GM03348 (cell line): ENCODE results near the gene NPHP4.

ENCODE experiments used
- DNase-seq: peaks from one replicate; pipeline ENCODE4 v3.0.0; 2012; ENCODE audit warnings: low spot score

NPHP4 gene

DNA sequence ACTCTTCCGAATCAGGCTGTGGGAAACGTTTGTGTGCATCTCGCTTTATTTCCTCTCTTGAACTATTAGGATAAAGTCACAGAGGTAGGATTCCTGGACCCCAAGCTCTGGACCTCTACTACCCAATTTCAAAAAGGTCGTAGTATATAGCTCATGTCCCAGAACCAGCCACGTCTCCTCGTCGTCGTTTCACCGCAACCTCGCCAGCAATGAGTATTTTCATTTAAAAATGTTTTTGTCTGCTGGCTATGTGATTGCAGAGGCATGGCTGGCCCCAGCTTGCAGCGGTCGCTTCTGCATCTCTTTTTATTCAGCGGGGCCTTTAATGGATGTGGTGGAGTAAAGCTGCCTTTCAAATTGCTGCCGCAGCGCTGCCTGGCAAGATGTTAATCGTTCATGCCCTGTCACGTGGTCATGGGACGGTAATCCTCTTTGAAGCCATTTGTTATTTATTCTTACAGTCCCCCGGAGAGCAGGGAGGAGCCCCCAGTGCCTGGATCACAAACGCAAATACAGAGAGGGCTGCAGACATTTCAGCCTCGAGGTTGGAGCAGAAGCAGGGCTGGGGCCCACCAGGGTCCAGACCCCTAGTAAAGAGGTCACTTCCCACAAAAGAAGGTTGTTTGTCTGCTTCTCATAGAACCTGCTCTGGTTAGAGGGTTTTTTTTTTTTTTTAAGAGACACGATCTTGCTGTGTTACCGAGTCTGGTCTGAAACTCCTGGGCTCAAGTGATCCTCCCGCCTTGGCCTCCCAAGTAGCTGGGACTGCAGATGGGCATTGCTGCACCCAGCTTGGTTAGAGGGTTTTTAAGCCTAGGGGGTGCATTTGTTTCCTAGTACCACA, 11.6 kb upstream of the NPHP4 start:
- DNase-seq: no peak

DNA sequence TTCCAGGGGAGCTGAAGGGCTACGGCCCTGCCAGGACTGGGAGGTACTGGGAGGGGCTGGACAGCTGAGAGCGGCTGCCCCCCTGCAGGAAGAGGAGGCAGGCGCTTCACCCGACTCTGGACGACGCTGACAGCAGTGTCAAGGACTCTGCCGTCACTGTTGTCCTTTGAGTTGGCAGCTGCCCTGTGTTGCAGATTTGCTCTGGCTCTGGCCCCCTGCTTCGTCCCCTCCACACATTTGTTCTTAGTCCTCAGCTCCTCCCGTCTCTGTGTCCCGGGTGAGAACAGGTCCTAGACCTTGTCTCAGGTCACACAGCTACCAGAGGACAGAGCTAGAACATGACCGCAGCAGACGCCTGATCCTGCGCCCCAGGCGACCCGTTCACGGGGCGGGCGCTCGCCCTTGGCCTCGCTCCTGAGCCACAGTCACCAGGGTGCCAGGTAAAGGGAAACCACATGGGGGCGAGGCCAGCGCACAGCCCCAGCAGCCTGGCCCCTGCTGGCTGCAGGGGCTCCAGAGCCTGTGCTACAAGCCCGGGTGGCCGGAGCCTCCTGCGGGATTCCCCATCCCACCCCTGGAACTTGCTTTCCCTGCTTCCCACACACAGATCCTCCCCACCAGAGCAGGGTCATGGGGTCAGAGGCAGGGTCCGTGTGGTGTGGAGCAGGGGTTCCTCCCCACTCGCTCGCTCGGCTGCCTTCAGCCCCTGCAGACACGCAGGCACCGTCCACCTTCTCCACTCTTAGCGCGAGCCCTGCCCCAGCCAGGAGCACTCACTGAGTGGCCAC, 10.7 kb upstream of the NPHP4 start:
- no peak for DNase-seq

DNA sequence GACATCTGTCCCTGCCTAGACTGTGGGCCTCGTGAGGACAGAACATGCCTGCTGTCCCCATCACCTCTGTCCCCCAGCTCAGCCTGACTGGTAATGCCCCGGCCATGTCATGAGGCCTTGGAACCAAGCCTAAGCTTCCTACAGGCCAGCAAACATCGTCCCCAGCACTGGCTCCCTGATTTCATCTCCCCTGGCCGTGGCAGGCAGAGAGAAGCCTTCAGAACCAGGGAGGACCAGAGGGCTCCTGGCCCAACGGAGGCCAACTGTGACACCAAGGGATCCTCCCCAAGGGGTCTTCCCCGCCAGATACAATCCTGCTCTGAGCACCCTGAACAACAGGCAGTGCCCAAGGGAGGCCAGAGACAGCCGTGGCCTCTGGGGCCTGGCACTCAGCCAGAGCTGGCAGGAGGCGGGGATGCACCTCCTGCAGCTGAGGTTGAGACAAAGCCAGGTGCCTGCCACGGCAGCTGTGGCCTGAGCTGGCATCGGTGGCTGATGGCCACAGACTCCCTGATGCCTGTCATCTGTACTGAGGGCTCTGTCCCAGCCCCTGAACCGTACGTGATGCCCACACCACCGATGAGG, 9.9 kb upstream of the NPHP4 start:
- no peak for DNase-seq

DNA sequence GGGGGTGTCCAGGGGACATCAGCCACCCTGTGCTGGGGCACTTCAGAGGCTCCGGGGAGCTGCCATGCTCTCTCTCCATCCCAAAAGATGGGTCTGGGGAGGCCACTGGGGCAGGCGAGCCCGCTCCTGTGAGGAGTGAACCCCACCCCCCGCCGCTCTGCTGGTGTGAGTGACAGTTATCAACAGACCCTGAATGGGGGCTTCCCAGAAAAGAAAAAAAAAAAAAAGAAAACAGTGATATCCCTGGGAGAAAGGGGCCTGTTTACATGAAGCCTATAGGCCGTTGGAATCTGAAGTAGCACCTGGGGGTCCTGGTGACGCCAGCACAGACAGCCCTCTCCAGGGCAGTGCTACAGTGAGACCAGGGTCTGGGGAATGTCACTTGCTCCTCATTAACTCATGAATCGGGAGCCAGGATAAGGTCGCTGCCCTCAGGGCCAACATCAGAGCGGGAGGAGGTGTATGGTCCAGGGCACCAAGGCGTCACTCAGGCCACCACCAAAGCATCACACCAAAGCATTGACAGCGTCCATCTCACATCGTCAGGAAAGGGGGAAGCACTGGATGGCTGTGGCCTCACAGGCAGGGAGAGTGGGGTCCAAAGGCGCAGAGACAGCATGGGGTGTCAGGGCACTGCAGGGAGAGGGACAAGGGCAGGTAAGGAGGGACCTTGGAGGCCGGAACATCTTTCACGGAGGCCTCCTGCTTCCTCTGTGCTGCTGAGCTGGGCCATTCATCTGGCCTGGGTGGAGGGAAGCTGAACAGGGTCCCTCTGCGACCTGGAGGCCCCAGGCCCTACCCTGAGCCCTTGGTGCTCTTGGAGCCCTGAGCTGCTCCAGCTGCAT, 8.4 kb upstream of the NPHP4 start:
- no peak for DNase-seq

DNA sequence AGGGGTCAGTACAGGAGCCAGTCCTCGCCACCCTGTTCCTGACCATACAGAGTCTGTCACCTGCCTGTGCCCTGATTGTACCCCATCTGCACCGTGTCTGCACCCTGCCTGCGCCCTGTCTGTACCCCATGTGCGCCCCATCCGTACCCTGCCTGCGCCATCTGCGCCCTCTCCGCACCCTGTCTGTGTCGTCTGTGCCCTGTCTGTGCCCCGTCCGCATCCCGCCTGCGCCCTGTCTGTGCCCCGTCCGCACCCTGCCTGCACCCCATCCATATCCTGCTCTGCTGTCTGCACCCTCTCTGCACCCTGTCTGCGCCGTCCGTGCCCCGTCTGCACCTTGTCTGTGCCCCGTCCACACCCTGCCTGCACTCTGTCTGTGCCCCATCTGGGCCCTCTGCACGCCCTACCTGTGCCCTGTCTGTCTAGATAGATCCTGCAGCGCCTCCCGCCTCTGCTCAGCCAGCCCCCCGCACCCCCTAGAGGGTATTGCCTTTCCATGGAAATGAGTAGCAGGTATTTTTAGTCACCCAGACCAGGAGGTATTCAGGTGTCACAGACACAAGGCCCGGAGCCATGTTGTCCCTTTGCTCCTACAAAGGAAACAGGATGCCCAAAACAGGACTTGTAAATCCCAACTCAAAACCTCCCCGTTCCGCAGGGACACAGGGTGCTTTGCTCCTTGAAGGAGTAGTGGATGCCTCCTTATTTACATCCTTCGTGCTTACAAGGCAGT, 7.7 kb upstream of the NPHP4 start:
- DNase-seq: no peak

DNA sequence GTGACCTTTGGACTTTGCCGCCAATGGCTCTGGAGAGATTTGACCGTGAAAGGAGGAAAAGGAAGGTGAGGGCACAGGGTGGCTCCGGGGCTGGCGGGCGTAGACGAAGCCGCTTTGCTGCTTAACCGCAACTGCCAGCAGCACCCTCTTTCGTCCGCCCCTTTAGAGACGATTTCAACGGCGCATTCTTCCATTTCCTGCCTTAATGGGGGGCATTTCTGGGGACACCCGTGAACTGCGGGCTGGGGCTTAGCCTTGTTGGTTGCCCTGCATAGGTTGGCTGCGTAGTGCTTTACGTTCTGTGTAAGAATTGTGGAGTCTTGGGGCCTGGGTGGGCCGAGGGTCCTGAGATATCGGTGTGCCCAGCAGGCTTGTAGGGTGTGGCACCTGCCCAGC, 6.7 kb upstream of the NPHP4 start:
- no peak for DNase-seq

DNA sequence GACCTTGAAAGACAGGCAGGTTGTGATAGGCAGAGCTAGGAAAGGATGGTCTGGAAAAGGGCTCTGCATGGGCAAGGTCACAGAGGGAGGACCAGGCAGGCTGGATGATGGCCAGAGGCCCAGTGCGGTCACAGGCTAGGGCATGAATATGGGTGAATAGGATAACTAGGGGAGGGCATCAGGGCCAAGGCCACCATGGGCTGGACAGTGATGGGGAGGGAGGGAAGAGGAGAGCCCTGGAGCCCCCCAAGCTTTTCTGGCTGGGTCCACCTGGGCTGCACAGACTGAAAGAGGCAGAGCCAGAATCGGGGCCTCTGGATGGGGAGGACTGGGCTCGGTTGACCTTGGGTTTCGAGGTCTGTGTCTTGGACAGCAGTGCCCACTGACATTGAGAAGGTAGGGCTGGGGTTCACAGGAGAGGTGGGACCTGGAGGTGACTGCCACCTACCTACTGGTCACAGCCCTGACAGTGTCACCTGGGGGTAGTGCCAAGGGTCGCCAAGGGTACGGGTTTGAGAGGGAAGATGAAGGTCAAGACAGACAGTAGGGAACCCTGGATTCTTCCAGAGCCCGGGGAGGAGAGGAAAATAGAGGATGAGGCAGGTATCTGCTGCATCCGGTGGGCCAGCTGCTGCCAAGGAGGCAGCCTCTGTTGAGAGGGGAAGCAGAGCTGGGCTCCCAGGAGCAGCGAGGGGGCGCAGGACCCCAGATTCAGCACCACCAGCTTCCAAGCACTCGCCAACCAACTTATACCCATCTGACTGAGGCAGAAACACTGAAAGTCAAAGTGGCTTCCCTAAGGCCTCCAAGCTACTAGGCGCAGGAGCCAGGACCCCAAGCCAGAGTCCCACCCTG, 6.1 kb upstream of the NPHP4 start:
- DNase-seq: no peak

DNA sequence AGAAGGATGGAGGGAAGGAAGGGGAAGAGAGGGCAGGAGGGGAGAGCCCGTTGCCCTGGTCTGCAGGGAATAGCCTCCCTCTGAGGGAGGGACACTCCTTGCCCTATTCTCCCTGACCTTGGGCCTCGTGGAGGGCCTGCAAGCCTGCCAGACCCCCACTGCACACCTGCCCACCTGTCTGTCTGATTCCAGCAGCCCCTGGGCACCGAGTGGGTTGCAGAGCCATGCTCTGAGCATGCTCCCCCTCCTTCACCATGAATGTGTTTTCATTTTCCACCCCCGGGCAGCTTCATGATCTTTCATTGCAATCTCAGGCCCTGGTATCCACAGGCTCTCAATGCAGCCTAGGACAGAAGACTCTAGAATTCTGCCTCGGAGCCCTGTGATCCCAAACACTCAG, 5.1 kb upstream of the NPHP4 start:
- DNase-seq: no peak

DNA sequence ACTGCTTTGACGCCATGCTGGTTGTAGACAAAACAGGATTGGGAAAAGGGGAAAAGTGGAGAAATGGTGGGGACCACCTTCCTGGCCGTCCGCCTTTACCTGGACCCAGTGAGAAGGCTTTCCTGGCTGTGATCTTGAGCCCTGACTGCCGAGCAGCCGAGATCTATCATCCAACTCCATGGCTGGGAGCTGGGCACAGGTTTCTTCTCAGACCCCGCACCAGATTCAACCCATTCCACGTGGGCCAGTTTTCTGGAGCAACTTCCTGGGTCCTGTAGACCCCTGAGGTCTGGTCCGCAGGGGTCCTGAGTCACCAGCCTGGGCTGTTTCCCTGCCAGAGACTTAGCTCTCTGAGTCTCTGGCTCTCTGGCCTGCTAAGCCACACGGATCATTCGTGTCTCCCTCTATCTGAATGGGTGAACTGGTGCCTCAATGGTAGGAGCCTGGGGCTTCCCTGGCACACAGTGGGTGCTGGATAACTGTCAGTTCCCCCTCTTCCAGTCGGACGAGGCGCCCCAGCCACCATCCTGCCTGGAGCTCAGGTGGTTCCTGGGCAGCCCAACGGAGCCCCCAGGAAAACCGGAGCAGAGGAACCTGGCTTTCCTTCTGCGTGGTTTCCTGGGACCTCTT, 4.5 kb upstream of the NPHP4 start:
- no peak for DNase-seq

DNA sequence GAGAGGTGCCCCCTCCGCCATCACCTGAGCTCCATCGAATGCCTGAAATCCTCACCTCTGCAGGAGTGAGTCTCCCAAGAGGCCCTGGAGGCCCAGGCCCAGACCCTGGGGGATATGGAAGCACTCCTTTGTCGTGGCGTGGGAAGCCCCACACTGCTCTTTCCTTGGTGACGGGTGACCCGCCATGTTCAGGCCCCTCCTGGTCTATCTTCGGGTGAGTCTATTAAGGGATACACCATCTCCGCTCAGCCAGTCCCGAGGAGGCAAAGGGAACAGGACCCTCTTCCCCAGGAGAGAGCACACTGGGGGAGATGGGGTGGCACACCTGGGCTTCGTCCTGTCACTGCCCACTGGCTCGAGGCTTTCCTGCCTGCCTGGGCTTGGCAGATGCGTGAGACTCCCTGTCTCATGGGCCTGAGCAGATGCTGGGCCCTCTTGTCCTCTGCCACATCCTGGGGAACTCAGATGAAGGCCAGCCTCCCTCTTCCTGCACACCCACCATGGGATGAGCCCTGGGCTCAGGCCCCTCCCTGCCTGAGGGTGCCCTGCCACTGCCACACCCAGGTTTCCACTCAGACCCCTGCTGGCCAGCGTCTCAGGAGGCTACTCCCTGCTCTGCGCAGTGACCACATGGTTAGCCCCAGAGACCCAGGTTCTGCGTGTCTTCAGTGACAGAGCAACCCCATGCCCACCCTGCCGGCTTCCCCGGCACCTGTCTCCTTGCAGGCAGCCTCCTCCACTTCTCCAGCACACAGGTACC, 3.8 kb upstream of the NPHP4 start:
- no peak for DNase-seq

DNA sequence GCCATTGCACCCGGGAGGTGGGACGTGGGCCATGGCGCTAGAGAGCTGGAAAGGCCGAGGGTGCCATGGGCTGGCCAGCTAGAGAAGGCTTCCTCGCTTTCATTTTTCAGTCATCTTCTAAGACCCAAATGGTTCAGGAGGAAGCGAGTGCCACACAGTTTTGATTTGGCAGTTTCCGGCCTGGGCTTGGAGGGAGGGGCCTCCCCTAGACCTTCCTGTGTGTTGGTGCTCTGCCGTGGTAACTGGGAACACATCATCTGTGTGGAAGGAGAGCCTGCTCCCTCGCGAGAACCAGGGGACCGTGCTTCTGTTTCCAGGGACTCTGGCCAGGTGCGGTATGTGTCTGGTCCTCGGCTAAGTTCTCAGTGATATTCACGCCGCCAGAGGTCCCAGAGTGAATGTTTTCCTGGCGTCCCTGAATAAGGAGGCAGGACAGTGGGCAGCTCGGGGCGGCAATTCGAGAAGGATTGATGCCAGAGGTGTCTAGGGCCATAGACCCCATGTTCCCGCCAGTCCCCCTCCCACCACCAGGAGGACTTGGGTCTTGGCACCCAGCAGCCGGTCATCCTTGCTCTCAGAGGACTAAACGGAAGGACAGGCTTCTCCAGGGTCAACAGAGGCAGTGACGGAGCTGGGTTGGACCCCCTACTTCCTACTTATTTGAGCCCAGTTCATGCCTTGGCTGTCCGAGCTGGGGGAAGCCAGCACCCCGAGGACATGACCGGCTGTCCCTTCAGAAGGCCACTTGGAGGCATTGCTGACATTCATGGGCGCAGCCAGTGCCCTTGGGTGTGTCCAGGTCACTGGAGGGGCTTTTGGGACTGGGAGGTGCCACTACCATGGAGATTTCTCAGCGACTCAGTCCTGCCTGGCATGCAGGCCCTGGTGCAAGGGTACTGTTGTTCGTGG, 2.7 kb upstream of the NPHP4 start:
- no peak for DNase-seq

DNA sequence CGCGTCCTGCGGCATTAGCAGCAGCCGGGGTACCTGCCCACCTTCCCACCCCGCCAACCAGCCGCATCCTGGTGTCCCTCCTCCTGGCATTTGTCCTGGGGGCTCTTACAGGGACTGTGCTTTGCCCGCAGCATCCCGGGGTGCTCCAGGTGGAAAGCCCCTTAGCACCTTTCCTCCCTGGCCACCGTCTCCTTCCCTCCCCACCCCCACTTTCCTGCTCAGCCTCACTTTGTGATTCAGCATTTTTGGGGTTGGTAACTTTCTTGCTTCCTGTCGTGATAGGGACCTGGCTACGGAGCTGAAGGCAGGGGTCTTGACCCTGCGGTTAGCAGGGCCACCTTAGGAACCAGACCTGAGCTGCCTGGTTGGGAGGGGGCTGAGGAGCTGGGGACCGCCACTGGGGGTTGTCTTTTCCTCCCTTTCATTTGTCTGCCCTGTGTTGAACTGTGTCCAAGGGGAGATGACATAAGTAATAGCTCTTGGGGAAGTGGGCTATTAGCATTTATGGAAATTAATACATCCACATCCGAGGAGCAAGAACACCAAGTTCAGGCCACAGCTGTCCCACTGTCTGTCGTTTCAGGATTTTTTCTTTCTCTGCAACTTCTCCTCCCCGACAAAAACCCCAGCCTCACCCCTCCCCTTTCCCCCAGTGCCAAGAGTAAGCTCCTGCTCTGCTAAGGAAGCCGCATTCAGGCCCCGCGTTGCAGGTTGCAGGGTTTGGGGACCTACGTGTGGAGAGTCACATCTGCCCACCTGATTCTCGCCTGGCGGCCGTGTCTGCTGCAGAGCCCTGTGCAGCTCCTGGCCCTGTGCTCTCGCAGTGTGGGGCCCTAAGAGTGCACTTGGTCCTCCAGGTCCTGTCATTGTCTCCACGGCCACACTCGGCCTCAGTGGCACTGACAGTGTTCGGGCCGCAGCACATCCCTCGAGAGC, 1.6 kb upstream of the NPHP4 start:
- DNase-seq: no peak

DNA sequence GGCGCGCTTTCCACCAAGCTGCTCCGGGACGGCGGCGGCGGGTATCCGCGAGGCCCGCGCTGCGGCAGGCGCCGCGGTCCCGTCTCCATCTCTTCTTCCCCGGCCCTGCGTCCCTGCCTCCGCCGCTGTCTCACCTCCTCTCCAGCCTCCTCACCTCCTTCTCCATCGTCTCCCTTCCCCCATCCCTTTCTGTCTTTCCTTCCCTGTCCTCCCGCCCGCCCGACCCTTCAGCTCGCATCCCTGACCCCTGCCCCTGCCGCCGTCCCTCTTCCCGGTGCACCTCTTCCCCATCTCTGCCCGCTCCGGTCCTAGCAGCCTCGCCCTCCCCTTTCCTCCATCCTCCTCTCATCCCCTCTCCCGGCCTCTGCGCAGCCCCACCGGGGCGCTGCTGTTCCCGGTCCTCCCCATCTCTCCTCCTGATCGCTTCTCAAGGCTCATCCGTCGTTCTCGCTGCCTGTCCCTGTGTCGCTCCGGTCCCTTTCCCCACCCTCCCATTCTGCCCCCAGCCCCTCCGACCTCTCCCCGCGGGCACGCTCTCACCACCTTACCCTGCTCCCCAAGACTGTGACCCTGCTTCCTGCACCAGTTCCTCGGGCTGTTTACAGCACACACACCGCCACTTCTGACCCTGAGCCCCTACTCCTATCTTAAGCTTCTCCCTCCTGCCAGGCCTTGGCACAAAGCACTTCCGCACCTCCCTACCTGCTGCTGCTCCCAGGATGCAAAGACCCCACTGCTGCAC, 760 bp upstream of the NPHP4 start:
- peak; percentile 64 for DNase-seq

DNA sequence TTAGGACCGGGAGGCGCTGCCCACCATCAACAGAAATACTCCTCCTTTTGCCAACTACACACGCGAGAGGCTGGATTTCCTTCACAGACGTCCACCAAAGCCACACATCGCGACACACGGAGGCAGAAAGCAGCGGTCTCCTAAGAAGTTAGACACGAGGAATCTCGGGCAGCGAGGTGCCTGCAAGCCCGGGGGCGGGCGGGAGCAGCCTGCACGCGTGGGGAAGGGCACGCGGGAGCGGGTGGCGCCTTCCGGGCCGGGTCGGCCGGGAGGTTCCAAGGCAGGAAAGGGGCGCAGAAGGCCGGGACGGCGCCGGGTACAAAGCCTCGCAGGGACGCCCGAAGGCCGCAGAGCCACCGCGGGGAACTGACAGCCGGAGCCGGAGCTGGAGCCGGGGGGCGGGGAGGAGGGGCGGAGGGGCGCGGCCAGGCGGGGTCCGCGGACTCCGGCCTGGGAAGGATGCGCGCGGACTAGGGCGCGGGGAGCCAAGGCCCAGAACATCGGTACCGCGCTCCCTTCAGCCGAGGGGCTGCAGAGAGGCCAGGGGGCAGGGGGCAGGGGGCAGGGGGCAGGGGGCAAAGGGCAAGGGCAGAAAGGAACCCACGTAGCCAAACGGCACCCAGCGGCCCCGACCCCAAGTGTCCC, 722 bp downstream of the NPHP4 start:
- peak; percentile 85 for DNase-seq

DNA sequence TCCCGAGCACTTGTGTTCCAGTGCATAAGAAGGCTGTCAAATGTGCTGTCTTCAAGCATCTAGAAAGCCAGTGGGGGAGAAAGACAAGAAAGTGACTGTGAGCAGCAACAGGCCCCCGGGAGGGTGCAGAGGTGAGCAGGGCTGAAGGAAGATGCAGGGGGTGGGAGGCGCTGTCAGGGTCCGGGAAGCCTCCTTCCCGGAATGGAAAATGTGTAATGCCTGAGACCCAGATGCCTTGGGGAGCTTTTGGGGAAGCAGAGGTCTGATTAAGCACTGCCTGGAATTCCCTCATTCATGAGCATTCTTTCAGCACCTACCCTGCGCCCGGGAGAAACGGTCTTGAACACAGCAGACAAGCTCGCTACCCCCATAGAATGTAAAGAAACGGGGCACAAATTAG, 1.3 kb downstream of the NPHP4 start:
- DNase-seq: no peak

DNA sequence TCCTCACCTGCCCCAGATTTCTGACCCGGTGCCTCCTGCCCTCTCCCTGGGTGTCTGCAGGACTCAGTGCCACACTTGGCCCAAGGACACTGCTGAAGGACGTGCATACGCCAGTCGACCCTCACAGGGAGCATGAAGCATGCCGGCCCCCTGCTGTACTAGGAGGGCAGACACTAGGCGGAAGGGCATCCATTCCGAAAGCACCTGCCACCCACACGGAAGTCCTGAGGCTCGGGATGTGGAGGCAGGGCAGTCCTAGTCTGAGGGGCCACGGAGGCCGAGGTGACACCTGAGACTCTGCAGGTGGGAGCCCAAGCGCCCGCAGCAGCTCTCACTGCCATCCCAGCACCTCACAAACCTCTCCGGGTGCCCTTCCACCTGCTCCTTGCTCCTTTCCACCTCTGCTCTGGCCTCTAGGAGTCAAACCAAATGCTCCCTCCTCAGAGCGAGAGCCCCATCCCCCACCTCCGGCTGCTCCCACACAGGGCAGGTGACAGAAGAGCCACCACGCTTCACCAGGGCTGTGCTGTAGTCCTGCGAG, 2.4 kb downstream of the NPHP4 start:
- DNase-seq: no peak
